Astrocyte of the hippocampus (primary cell): ENCODE data around the gene WDR81.
"Not testable (repeated sequence)": the region's sequence is repeated elsewhere in the genome, so short reads cannot be mapped to it uniquely, and the experiment has no call there.

ENCODE experiments used
- DNase-seq: peaks from one replicate; pipeline ENCODE4 v3.0.0; 2011; ENCODE audit warnings: low read depth, low spot score

WDR81 gene

GRCh38 chr17:1753767-1754429, 29.4 kb downstream of the WDR81 start:
- no peak for DNase-seq

GRCh38 chr17:1754430-1755112, 30.1 kb downstream of the WDR81 start:
- no peak for DNase-seq

- DNase-seq, result no peak
These were observed 30.8 kb downstream of the WDR81 start for GRCh38 chr17:1755252-1755826.

- no peak for DNase-seq
These were observed 31.3 kb downstream of the WDR81 start for GRCh38 chr17:1755827-1756262.

GRCh38 chr17:1758807-1759206, 34.3 kb downstream of the WDR81 start:
- no peak for DNase-seq

- DNase-seq, result no peak
These were observed 35.0 kb downstream of the WDR81 start for GRCh38 chr17:1759529-1759928.

GRCh38 chr17:1762233-1762900, 37.9 kb downstream of the WDR81 start:
- peak; percentile 28 for DNase-seq

- peak; percentile 54 for DNase-seq
These were observed 38.7 kb downstream of the WDR81 start for GRCh38 chr17:1762901-1763898.

GRCh38 chr17:1764284-1764683, 39.8 kb downstream of the WDR81 start:
- peak; percentile 38 for DNase-seq

- DNase-seq, result not testable (repeated sequence)
These were observed 40.2 kb downstream of the WDR81 start for GRCh38 chr17:1764705-1765104.

GRCh38 chr17:1765576-1765975, 41.1 kb downstream of the WDR81 start:
- no peak for DNase-seq

GRCh38 chr17:1766382-1767135, 42.1 kb downstream of the WDR81 start:
- no peak for DNase-seq

- no peak for DNase-seq
These were observed 42.9 kb downstream of the WDR81 start for GRCh38 chr17:1767358-1767757.

GRCh38 chr17:1769822-1770477, 45.4 kb downstream of the WDR81 start:
- no peak for DNase-seq

GRCh38 chr17:1773000-1773695, 48.6 kb downstream of the WDR81 start:
- peak; percentile 17 for DNase-seq

- no peak for DNase-seq
These were observed 49.2 kb downstream of the WDR81 start for GRCh38 chr17:1773696-1774181.

GRCh38 chr17:1774390-1775176, 50.1 kb downstream of the WDR81 start:
- DNase-seq, result no peak

- no peak for DNase-seq
These were observed 51.8 kb downstream of the WDR81 start for GRCh38 chr17:1776328-1776727.
